HG02623 (cell line): ENCODE results near the gene UXS1.

ENCODE experiments used
- ATAC-seq: cut with Tn5 transposase; IDR thresholded peaks from one replicate; pipeline ENCODE4 v1.9.1; 2021; ENCODE audit warnings: moderate library complexity; ENCODE audit not compliant: unreplicated experiment

The UXS1 gene

DNA sequence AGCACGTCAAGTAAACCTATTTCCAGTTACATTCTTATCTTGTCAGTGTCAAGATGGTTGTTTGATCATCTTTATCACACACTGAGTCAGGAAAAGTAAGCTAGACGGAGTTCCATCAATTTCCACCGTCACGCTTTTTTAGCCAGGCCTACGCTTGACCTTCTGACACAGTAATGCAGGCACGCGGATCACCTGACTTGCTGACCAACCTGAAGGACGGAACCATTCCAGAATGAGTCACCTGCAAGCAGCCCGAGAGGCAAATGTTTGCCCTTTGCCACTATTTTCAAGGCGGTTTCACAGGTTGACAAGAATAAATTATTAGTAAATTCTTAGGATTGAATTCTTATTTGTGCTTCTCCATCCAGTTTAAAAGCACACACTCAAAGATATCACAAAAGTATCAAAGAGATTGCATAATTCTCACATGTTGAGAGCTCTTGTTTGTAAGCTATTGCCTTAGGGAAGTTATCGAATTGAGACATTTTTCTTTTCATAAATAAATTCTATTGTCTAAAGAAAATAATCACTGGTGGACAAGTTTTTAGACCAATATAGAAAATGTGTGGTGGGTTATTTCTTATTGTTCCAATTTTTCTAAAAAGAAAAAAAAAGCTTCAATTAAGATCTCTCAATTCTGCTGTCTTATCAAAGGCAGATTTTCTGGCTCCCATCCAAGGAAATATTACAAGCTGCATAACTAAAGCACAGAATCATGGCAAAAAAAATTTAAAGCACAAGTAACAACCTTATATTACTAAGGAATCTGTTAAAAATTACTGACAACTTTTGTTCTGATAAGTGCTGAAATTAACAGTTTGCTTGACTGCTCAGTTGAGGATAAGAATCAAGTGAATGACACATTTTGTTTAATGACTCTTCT is 31.9 kb downstream of the UXS1 start:
- ATAC-seq, result no peak

DNA sequence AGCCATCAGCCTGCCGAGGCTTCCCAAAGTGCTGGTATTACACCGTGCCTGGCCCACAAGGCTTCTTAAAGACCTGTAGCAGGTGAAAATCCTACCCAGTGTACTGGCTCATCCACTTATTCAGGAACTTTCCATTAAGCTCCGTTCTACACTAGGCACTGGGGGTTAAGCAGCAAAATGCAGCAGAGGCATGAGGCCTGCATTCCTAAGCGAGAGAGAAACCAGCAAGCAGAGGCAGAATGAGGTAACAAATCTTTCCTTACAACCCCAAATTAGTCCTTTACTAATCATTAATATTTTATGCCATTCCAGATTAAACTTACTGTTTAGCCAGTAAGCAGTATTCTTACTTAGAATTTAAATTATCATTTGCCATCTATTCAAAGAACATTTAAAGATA is 32.8 kb downstream of the UXS1 start:
- ATAC-seq, result no peak

- ATAC-seq, result peak; percentile 42
Measured at GRCh38 chr2:106160786-106161261, 33.3 kb downstream of the UXS1 start.

GRCh38 chr2:106159866-106160785 is 34.0 kb downstream of the UXS1 start:
- ATAC-seq, result peak; percentile 53

GRCh38 chr2:106158871-106159270 is 35.2 kb downstream of the UXS1 start:
- ATAC-seq, result no peak

GRCh38 chr2:106158131-106158530 is 36.0 kb downstream of the UXS1 start:
- no peak for ATAC-seq

DNA sequence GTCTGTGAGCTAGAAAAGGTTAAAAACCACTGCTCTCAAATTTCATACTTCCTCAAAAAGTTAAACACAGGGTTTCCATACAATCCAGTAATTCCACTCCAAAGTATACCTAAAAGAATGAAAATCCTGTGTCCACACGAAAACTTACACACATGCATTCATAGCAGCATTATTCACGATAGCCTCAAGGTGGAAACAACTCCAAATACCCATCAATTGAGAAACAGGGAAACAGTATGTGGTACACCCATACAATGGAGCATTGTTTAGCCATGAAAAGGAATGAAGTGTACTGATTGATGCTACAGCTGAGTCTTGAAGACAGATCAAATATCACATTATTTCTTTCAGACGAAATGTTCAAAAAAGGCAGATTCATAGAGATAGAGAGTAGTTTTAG is 36.7 kb downstream of the UXS1 start:
- no peak for ATAC-seq

DNA sequence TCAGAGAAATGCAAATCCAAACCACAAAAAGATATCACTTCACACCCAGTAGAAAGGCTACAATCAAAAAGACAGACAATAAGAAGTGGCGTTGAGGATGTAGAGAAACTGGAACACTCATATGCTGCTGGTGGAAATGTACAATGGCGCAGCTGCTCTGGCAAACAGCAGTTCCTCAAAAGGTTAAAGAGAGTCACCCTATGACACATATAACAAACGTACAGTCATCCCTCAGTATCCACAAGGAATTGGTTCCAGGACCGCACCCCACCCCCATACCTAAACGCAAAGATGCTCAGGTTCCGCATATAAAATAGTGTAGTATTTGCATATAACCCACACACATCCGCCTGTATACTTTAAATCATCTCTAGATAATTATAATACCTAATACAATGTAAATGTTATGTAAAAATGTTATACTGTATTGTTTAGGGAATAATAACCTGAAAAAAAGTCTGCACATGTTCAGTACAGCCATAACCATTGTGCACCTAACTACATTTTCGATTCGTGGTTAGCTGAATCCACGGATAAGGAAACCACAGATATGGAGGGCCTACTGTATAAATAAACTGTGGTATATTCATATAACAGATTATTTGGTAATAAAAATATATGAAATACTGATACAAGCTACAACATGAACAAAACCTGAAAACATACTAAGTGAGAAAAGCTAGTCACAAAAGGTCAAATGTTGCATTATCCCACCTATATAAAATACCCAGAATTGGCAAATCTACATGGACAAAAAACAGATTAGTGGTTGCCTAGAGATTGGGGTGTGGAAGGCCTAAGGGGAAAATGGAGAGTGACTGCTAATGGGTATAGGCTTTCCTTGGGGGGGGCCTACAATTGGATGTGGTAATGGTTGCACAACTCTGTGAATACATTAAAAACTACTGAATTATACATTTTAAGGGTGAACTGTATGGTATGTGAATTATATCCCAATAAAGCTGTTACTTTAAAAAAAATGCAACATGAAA is 37.5 kb downstream of the UXS1 start:
- no peak for ATAC-seq

DNA sequence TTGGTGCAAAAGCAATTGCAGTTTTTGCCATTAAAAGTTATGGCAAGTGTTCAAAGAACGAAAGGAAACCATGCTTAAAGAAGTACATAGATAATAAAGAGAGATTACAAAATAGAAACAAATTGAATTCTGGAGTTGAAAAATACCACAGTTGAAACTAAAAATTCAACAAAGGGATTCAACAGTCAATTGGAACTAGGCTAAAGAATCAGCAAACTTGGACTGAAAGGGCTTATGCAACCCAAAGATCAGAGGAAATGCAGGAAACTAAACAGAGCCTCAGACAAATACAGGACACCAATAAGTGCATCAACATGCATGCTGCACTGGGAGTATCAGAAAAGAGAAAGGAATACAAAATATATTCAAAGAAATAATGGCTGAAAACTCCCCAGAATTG is 40.3 kb downstream of the UXS1 start:
- ATAC-seq, result no peak

DNA sequence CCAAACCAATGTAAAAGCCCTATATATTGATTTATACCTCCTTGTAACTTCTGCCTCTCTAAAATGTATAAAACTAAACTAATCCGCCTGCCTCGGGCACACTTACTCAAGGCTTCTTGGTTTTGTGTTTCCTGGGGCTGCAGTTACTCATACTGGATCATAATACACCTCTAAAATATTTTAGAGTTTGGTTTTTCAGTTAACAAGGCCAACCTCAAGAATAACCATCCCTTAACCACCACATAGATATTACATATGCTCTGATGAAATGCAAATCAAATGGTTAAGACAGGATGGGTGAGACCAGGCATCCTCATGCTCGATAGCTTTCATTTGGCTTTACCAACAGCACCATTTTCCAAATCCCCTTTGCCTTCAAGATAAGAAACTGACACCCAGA is 46.4 kb downstream of the UXS1 start:
- no peak for ATAC-seq

- no peak for ATAC-seq
Measured at GRCh38 chr2:106147159-106147558, 46.9 kb downstream of the UXS1 start.

- no peak for ATAC-seq
Measured at GRCh38 chr2:106144621-106145331, 49.3 kb downstream of the UXS1 start.

GRCh38 chr2:106143495-106144215 is 50.4 kb downstream of the UXS1 start:
- ATAC-seq, result no peak

- no peak for ATAC-seq
Measured at GRCh38 chr2:106142683-106143082, 51.4 kb downstream of the UXS1 start.

- ATAC-seq, result no peak
Measured at GRCh38 chr2:106140913-106141312, 53.2 kb downstream of the UXS1 start.

- no peak for ATAC-seq
Measured at GRCh38 chr2:106140113-106140512, 54.0 kb downstream of the UXS1 start.

DNA sequence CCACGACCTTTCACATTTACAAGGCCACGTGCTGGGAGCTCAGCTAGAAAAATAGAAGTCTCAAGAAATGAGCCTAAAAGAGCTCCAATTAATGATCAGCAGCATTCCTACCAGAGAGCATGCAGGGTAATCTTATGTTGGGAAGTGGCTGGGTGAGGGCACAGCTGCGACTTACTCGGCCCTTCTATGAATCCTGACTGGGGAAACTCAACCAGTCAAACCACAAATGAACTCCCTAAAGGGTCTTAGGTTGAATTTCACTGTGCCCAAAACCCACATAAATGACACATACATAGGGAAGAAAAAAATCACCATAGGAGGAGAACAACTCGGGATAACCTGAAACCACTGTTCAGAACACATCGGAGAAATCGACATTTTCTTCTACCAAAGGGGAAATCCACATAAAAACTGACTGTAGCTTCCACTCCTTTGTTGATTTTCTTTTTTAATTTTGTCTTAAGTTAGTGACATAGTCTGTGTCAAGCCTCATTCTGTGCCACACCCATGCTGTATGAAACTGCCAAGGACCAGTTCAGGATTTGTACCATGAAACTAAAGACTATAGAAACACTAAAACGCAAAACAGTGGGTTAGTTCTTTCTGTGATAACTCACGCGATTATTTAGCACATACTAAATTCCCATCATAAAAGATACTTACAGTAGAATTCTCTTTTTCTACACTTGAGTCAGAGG is 54.7 kb downstream of the UXS1 start:
- ATAC-seq, result no peak

DNA sequence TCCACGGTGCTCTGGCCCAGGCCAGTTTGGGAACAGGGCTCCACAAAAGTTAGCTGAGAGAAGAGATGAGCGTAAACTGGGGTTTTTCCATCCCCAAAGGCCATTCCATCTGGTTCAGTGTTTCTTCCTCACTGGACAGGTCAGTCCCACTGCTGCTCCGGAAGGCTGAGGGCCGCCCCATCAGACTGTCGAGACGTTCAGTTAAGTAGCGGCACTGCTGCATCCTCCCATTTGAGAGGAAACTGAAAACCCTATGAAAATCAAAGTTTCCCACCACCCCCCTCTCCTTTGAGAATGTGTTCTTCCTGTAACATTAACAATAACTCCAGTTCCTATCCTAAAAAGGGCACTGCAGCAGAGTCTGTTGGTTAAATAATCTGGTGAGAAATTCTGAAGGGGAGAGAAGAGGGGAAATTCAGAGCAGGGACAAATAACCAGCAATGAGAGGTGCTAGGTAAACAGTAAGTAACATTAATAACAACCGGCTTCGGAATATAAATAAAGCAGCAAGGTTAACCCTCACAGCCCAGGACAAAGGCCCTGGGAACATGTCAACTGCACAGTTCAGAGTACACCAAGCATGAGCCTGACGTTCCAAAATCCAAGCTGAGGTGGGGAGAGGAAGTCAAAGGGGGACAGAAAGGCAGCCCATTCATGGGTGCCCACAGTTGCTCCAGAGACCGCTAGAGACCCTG is 55.4 kb downstream of the UXS1 start:
- no peak for ATAC-seq
